Endothelial cell of umbilical vein (primary cell): ENCODE measurements around the gene MADCAM1. TPM values are rescaled to one million over a fixed set of nuclear protein-coding genes. Genes with fewer than 3 reads are reported as not detected.

ENCODE experiments used
- BruUV-seq: library from RNA; stranded (reverse); fragments of 400-500 nt; replicated peaks from 2 replicates; lab custom pipeline; 2021; lab: Mats Ljungman, UMichigan
- CTCF ChIA-PET: fragments of 300-600, 350-600 bp; sonication (Branson Sonifier 250); formaldehyde crosslinking; loops from one replicate; lab custom pipeline; 2021; ENCODE audit warnings: antibody characterized with exemption, inconsistent platforms; lab: Charles Lee
- POLR2A ChIA-PET: fragments of 300-600, 350-600 bp; sonication (Branson Sonifier 250); formaldehyde crosslinking; loops from one replicate; lab custom pipeline; 2021; ENCODE audit warnings: antibody characterized with exemption, inconsistent platforms; lab: Charles Lee
- DNase-seq: peaks from one replicate; pipeline ENCODE4 v3.0.0-alpha.2; 2011; ENCODE audit warnings: low read depth, low spot score
- FAIRE-seq: peaks from 2 replicates; lab custom pipeline; 2011; peaks lifted over from hg19 to GRCh38; lab: Jason Lieb, UNC
- H2AFZ ChIP-seq: 2 replicates; pipeline ENCODE4 v1.6.0; 2012; ENCODE audit warnings: low read depth, low read length, control low read depth, inconsistent platforms
- H3K27ac ChIP-seq: 2 replicates; pipeline ENCODE4 v1.5.1; 2011; ENCODE audit warnings: low read depth, mild to moderate bottlenecking, control low read depth, low read length, moderate library complexity; ENCODE audit not compliant: insufficient read depth
- H3K27me3 ChIP-seq, 2 experiments: 2 replicates each; pipeline versions ENCODE4 v1.6.0 to v1.6.1; 2011; ENCODE audit warnings: low read length in 2 of 2, mixed read lengths in 1 of 2; ENCODE audit not compliant: control insufficient read depth in 2 of 2, insufficient read depth in 2 of 2
- H3K36me3 ChIP-seq, 2 experiments: 2 replicates in 1 of 2; 3 replicates in 1 of 2; pipeline ENCODE4 v1.5.1; 2011; ENCODE audit warnings: low read length in 2 of 2, mild to moderate bottlenecking in 1 of 2, moderate library complexity in 1 of 2; ENCODE audit not compliant: control insufficient read depth in 2 of 2, insufficient read depth in 2 of 2; ENCODE audit errors: extremely low read depth in 1 of 2
- H3K4me1 ChIP-seq: 3 replicates; pipeline ENCODE4 v1.5.1; 2011; ENCODE audit warnings: mild to moderate bottlenecking, low read length; ENCODE audit not compliant: control insufficient read depth, insufficient read depth; ENCODE audit errors: extremely low read depth
- H3K4me2 ChIP-seq: 2 replicates; pipeline ENCODE4 v1.6.1; 2011; ENCODE audit warnings: low read length, control low read depth, mixed read lengths; ENCODE audit not compliant: insufficient read depth
- H3K4me3 ChIP-seq, 3 experiments: fragments of 200-600 bp in 1 of 3; sonication (generic), shearing (Covaris generic) in 1 of 3; replicated peaks in 1 of 3; 2 replicates each; pipeline ENCODE4 v1.5.1; 2011 to 2016; ENCODE audit warnings: control low read depth in 3 of 3, low read length in 3 of 3, mild to moderate bottlenecking in 2 of 3, inconsistent platforms in 1 of 3, low read depth in 1 of 3, moderate library complexity in 1 of 3; ENCODE audit not compliant: insufficient read depth in 1 of 3
- H3K79me2 ChIP-seq: 2 replicates; pipeline ENCODE4 v1.6.0; 2012; ENCODE audit warnings: low read length, inconsistent platforms; ENCODE audit not compliant: control insufficient read depth, insufficient read depth
- H3K9ac ChIP-seq: replicated peaks from 2 replicates; pipeline ENCODE3; 2011; ENCODE audit warnings: low read length, control low read depth; ENCODE audit not compliant: insufficient read depth; ENCODE audit errors: extremely low read depth
- H3K9me1 ChIP-seq: replicated peaks from 3 replicates; pipeline ENCODE4 v1.6.0; 2011; ENCODE audit warnings: mild to moderate bottlenecking, low read length; ENCODE audit not compliant: control insufficient read depth, insufficient read depth; ENCODE audit errors: extremely low read depth
- H3K9me3 ChIP-seq: replicated peaks from 2 replicates; pipeline ENCODE4 v1.5.1; 2012; ENCODE audit warnings: low read length, inconsistent platforms; ENCODE audit not compliant: control insufficient read depth, insufficient read depth
- H4K20me1 ChIP-seq: replicated peaks from 2 replicates; pipeline ENCODE3; 2011; ENCODE audit warnings: mild to moderate bottlenecking, low read length; ENCODE audit not compliant: control insufficient read depth, insufficient read depth; ENCODE audit errors: extremely low read depth
- CTCF ChIP-seq, 2 donors: IDR thresholded peaks; 1 replicate in 1 of 2; 2 replicates in 1 of 2; pipeline ENCODE4 v1.5.1; 2011; ENCODE audit warnings: low read length in 2 of 2, mild to moderate bottlenecking in 2 of 2, moderate library complexity in 2 of 2, control low read depth in 1 of 2, inconsistent platforms in 1 of 2, low read depth in 1 of 2; ENCODE audit not compliant: insufficient read depth in 1 of 2; ENCODE audit errors: extremely low read depth in 1 of 2
- EZH2 ChIP-seq: IDR thresholded peaks from 2 replicates; pipeline ENCODE4 v1.6.1; 2012; ENCODE audit warnings: borderline replicate concordance, low read depth, mild to moderate bottlenecking, moderate library complexity, low read length, inconsistent platforms; ENCODE audit not compliant: severe bottlenecking
- FOS ChIP-seq: IDR thresholded peaks from 2 replicates; pipeline ENCODE4 v1.6.1; 2011; ENCODE audit warnings: mild to moderate bottlenecking, low read length, moderate library complexity, borderline replicate concordance; ENCODE audit not compliant: insufficient read depth
- GATA2 ChIP-seq: IDR thresholded peaks from 2 replicates; pipeline ENCODE4 v1.7.0; 2011; ENCODE audit warnings: low read depth, mild to moderate bottlenecking, moderate library complexity, mixed read lengths, low read length; ENCODE audit not compliant: insufficient read length, insufficient read depth
- JUN ChIP-seq: IDR thresholded peaks from 2 replicates; pipeline ENCODE4 v1.6.1; 2011; ENCODE audit warnings: borderline replicate concordance, low read depth; ENCODE audit not compliant: insufficient read length, insufficient read depth
- MAX ChIP-seq: IDR thresholded peaks from 2 replicates; pipeline ENCODE4 v1.6.1; 2011; ENCODE audit not compliant: insufficient read depth, insufficient read length
- MYC ChIP-seq: IDR thresholded peaks from one replicate; pipeline ENCODE4 v1.6.1; 2011; ENCODE audit warnings: mild to moderate bottlenecking, low read depth, low read length
- POLR2A ChIP-seq: IDR thresholded peaks from 2 replicates; pipeline ENCODE4 v1.6.1; 2012; ENCODE audit warnings: low read depth, mild to moderate bottlenecking, control low read depth, low read length
- POLR2AphosphoS5 ChIP-seq: IDR thresholded peaks from 2 replicates; pipeline ENCODE4 v1.6.1; 2012; ENCODE audit warnings: low read depth, mild to moderate bottlenecking, control low read depth, low read length, moderate library complexity; ENCODE audit not compliant: insufficient read depth
- dilution Hi-C: fragments of 300-500 bp; cut with MboI; formaldehyde crosslinking; loops from one replicate; pipeline ENCODE4 v1.15.0; 2019; ENCODE audit warnings: low sequenced_read_pairs; ENCODE audit not compliant: extremely low pct_ligation_motif_present
- intact Hi-C: fragments of 100-400 bp; cut with micrococcal nuclease; formaldehyde crosslinking; loops from one replicate; pipeline ENCODE4 v1.10.0; 2022
- polyA plus RNA-seq, 4 experiments: library from polyadenylated mRNA; depleted of rRNA in 3 of 4; stranded (reverse) in 3 of 4; unstranded in 1 of 4; fragments of >200 nt; gene quantifications; 2 replicates each; pipeline versions ENCODE4 v1.2.1 to v1.2.3, GENCODE V29; 2011 to 2012; ENCODE audit warnings: missing spikeins in 1 of 4
- total RNA-seq: library from RNA; stranded (reverse); gene quantifications from 2 replicates; pipeline ENCODE4 v1.2.3, GENCODE V29; 2021

Gene MADCAM1
- total and polyA plus RNA-seq, 2 donors (not counting 3 experiments of a cell fraction or from before 2014, with no cell fraction given) = 0.07 to 0.31 TPM

GRCh38 chr19:495402-496111, 729 bp upstream of the MADCAM1 start:
- Histone ChIP-seq H3K4me2 (no peak overlapping the region), H3K9me1 (no peaks in the 10 kb centered on the region), H3K27me3 (peaks cover 9 to 12% of the 10 kb centered on the region in 2 experiments), H4K20me1 (no peaks in the 10 kb centered on the region), H3K27ac (no peak overlapping the region), H3K4me1 (no peaks in the 10 kb centered on the region), H3K9me3 (no peaks in the 10 kb centered on the region), H3K4me3 (no peak overlapping the region), H2AFZ (no peak overlapping the region), H3K9ac (no peak overlapping the region), H3K36me3 (no peaks in the 10 kb centered on the region), H3K79me2 (no peaks in the 10 kb centered on the region)
- dilution Hi-C loops = no loop called here
- FAIRE-seq (no peak), DNase-seq (peak; percentile 33)
- ChIA-PET CTCF (interaction anchor here (0.6 to 2.7 kb wide), 9 partner anchors 10 to 122 kb away, joined by 3 to 28 read pairs (median 3); no protein-coding TSS in a partner anchor), POLR2A (no interaction called here)
- no peak for TF ChIP-seq MAX
- peak; percentile 73 to 79 for TF ChIP-seq CTCF (IDR thresholded peaks at IDR 0.05; ENCODE audit: extremely low read depth in 1 of 2, insufficient read depth in 1 of 2, low read depth in 1 of 2, low read length in 2 of 2)
- TF ChIP-seq EZH2 = no peak
- intact Hi-C loops = no loop called here
- no TSS peak for BruUV-seq

GRCh38 chr19:496986-497385, 700 bp downstream of the MADCAM1 start:
- POLR2A ChIA-PET = no interaction called here
- no peaks in the 10 kb centered on the region for H3K9me3 ChIP-seq
- no peaks in the 10 kb centered on the region for H4K20me1 ChIP-seq
- dilution Hi-C loops = no loop called here
- H3K36me3 ChIP-seq = no peaks in the 10 kb centered on the region
- H3K27ac ChIP-seq = no peak overlapping the region
- no TSS peak for BruUV-seq
- H3K9me1 ChIP-seq = no peaks in the 10 kb centered on the region
- H3K4me3 ChIP-seq = no peak overlapping the region
- CTCF ChIA-PET = no interaction called here
- FAIRE-seq (no peak), DNase-seq (no peak)
- no peaks in the 10 kb centered on the region for H3K4me1 ChIP-seq
- no peak overlapping the region for H3K9ac ChIP-seq
- no peak overlapping the region for H2AFZ ChIP-seq
- H3K4me2 ChIP-seq = no peak overlapping the region
- H3K27me3 ChIP-seq = peaks cover 9 to 12% of the 10 kb centered on the region in 2 experiments
- H3K79me2 ChIP-seq = no peaks in the 10 kb centered on the region
- TF ChIP-seq CTCF (IDR thresholded peaks at IDR 0.05; ENCODE audit: extremely low read depth in 1 of 2, insufficient read depth in 1 of 2, low read depth in 1 of 2, low read length in 2 of 2) = no peak
- TF ChIP-seq JUN = no peak
- TF ChIP-seq EZH2 = no peak
- TF ChIP-seq POLR2AphosphoS5 = no peak
- TF ChIP-seq GATA2 = no peak
- no peak for TF ChIP-seq MAX
- no peak for TF ChIP-seq MYC
- no peak for TF ChIP-seq POLR2A
- no peak for TF ChIP-seq FOS
- intact Hi-C loops = no loop called here
